DMS53 treated with DMSO at 0.1 percent for 48 hours (cell line): ENCODE measurements around the gene CFL1.

Experiments
- DNase-seq: peaks from one replicate; lab custom pipeline; 2025; ENCODE audit not compliant: unreplicated experiment; lab: John Stamatoyannopoulos, UW

Gene CFL1

GRCh38 chr11:65809496-65809895 lies 48.5 kb downstream of the CFL1 start:
- no peak for DNase-seq

- DNase-seq, result no peak
Measured at GRCh38 chr11:65808744-65809341, 49.1 kb downstream of the CFL1 start.

GRCh38 chr11:65806979-65807378 lies 51.0 kb downstream of the CFL1 start:
- DNase-seq, result no peak
